ENCODE results near the gene TMEM240.
"Not testable (repeated sequence)": the region's sequence is repeated elsewhere in the genome, so short reads cannot be mapped to it uniquely, and the experiment has no call there.

Gene TMEM240

DNA sequence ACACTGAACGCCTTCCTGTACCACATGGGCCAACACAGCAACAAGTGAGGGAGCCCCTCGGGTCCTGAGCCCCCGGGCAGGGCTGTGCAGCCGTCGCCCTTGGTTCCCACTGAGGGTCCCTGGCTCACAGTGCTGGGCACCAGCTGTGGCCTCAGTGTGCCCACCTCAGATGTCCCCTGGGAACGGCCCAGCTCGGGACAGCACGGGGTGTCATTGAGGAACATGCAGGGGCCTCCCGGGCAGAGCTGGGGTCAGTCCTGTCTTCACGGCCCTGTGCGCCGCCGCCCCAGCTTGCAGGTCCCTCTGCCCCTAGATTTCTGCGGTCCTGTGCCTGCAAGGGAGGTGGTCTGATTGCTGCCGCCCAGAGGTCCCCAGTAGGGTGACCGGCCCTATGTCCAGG is 51.2 kb downstream of the TMEM240 start:
- DNase-seq: no peak

DNA sequence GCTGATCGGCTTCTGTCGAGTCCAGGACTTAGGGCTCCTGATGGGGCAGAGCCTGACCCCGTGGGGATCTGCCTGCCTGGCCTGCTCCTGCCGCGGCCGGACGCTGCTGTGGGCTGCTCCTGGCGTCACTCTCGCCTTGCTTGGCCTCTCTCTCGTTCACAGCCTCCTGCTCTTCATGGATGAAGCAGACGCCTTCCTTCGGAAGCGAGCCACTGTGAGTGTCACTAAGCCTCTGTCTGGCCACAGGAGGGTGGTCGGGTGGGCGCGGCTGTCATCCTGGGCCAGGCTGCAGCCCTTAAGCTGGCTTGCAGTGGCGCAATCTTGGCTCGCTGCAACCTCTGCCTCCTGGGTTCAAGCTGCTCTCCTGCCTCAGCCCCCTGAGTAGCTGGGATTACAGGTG is 52.7 kb downstream of the TMEM240 start:
- no peak for DNase-seq

DNA sequence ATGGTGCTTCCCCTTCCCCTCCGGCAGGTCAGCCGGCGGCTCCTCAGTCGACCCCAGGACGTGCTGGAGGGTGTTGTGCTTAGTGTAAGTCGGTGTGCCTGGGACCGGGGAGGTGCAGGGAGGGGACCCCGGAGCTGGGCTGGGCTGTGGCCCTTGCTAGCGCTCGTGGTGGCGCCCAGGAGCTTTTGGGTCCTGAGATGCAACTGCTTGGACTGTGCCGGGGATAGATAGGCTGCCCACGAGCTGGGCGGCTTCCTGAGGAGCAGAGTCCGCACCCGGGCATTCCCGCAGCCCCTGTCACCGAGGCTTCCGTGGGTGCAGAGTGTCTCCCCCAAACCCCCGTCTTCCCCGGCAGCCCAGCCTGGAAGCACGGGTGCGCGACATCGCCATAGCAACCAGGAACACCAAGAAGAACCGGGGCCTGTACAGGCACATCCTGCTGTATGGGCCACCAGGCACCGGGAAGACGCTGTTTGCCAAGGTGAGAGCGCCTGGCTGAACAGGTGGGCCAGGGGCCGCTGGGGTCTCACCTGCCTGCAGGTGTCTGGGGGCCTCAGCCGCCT is 54.6 kb downstream of the TMEM240 start:
- not testable (repeated sequence) for DNase-seq

DNA sequence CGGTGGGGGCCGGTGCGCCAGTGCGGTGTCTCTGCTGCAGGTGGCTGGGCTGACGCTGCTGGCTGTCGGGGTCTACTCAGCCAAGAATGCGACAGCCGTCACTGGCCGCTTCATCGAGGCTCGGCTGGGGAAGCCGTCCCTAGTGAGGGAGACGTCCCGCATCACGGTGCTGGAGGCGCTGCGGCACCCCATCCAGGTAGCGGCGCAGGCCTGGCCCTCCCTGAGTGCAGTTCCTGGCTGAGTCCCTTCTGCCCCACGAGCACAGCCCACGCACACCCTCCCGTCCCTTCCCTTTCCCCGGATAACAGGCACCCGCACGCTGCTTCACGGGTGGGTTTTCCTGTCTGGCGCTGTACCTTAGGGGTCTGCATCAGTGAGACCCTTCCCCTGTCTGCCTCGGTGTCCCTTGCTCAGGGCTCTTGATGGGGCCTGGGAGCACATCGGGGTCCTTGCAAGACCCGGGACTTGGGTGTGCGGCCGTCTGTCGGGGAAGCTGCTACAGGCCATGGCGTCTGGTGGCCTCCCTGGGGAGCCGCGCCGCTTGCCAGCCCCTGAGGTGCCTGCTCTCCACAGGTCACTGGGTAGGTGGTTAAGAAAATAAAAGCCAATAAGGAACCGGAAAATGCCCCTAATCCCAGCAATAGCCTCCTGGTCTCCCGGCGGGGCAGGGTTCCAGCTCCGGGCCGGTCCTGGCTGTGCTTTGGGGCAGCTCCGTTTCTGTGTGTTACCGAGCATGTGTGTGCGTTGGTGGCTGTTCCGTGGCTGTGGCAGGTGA is 55.3 kb downstream of the TMEM240 start:
- DNase-seq: not testable (repeated sequence)

Measured in hematopoietic multipotent progenitor cell treated with erythropoietin and hydrocortisone succinate and interleukin-3 and kit ligand, for 8 days (in vitro differentiated cells).